H7 (cell line): ENCODE results near the gene ZDHHC7. TPM values are rescaled to one million over a fixed set of nuclear protein-coding genes. Genes with fewer than 3 reads are reported as not detected.

Source experiments
- DNase-seq: peaks from one replicate; pipeline ENCODE4 v3.0.0; 2012
- H3K27me3 ChIP-seq: 2 replicates; pipeline ENCODE4 v1.6.0; 2011; ENCODE audit warnings: mild to moderate bottlenecking, low read length; ENCODE audit not compliant: control insufficient read depth, insufficient read depth
- H3K36me3 ChIP-seq: replicated peaks from 2 replicates; pipeline ENCODE4 v1.5.1; 2011; ENCODE audit warnings: low read length; ENCODE audit not compliant: control insufficient read depth, insufficient read depth
- H3K4me3 ChIP-seq: 2 replicates; pipeline ENCODE4 v1.5.1; 2011; ENCODE audit warnings: low read depth, mild to moderate bottlenecking, control low read depth, low read length, moderate library complexity; ENCODE audit not compliant: insufficient read depth
- total RNA-seq: library from RNA; depleted of rRNA; stranded (reverse); fragments of >200 nt; shearing (Covaris generic); gene quantifications from 2 replicates; pipeline ENCODE4 v1.2.3, GENCODE V29; 2014

The ZDHHC7 gene
- total RNA-seq, 1 experiment from 2014 or later: 56.9 TPM

- Histone ChIP-seq H3K4me3 (no peak overlapping the region), H3K27me3 (no peaks in the 10 kb centered on the region), H3K36me3 (no peaks in the 10 kb centered on the region)
- no peak for DNase-seq
Measured at GRCh38 chr16:85047867-85048455, 36.6 kb upstream of the ZDHHC7 start.

- no peaks in the 10 kb centered on the region for H3K27me3 ChIP-seq
- no peak overlapping the region for H3K4me3 ChIP-seq
- no peaks in the 10 kb centered on the region for H3K36me3 ChIP-seq
- no peak for DNase-seq
Measured at GRCh38 chr16:85046931-85047866, 35.9 kb upstream of the ZDHHC7 start.

- no peak for DNase-seq
- Histone ChIP-seq H3K27me3 (no peaks in the 10 kb centered on the region), H3K4me3 (no peak overlapping the region)
Measured at GRCh38 chr16:85046472-85046916, 35.2 kb upstream of the ZDHHC7 start.

GRCh38 chr16:85045641-85046471 lies 34.5 kb upstream of the ZDHHC7 start:
- Histone ChIP-seq H3K36me3 (no peaks in the 10 kb centered on the region), H3K4me3 (no peak overlapping the region), H3K27me3 (no peaks in the 10 kb centered on the region)
- no peak for DNase-seq

More at GRCh38 chr16:85046472-85046916, 35.2 kb upstream of the ZDHHC7 start:
- H3K36me3 ChIP-seq: no peaks in the 10 kb centered on the region

GRCh38 chr16:85045077-85045476 lies 33.7 kb upstream of the ZDHHC7 start:
- no peaks in the 10 kb centered on the region for H3K27me3 ChIP-seq
- H3K4me3 ChIP-seq: no peak overlapping the region
- no peak for DNase-seq
- H3K36me3 ChIP-seq: no peaks in the 10 kb centered on the region

GRCh38 chr16:85042606-85043005 lies 31.3 kb upstream of the ZDHHC7 start:
- Histone ChIP-seq H3K36me3 (no peaks in the 10 kb centered on the region), H3K27me3 (no peaks in the 10 kb centered on the region), H3K4me3 (no peak overlapping the region)
- no peak for DNase-seq

- no peak for DNase-seq
- Histone ChIP-seq H3K27me3 (no peaks in the 10 kb centered on the region), H3K36me3 (no peaks in the 10 kb centered on the region), H3K4me3 (no peak overlapping the region)
Measured at GRCh38 chr16:85042167-85042526, 30.8 kb upstream of the ZDHHC7 start.

- H3K4me3 ChIP-seq: no peak overlapping the region
- DNase-seq: no peak
- no peaks in the 10 kb centered on the region for H3K36me3 ChIP-seq
- H3K27me3 ChIP-seq: no peaks in the 10 kb centered on the region
Measured at GRCh38 chr16:85041219-85042166, 30.2 kb upstream of the ZDHHC7 start.

- Histone ChIP-seq H3K36me3 (no peaks in the 10 kb centered on the region), H3K4me3 (no peak overlapping the region)
- DNase-seq: no peak
Measured at GRCh38 chr16:85040685-85041084, 29.4 kb upstream of the ZDHHC7 start.

GRCh38 chr16:85037721-85038120 lies 26.4 kb upstream of the ZDHHC7 start:
- Histone ChIP-seq H3K27me3 (no peaks in the 10 kb centered on the region), H3K4me3 (no peak overlapping the region), H3K36me3 (no peaks in the 10 kb centered on the region)
- DNase-seq: no peak

More at GRCh38 chr16:85040685-85041084, 29.4 kb upstream of the ZDHHC7 start:
- no peaks in the 10 kb centered on the region for H3K27me3 ChIP-seq

GRCh38 chr16:85037050-85037410 lies 25.7 kb upstream of the ZDHHC7 start:
- Histone ChIP-seq H3K4me3 (no peak overlapping the region), H3K36me3 (no peaks in the 10 kb centered on the region), H3K27me3 (no peaks in the 10 kb centered on the region)
- no peak for DNase-seq

- Histone ChIP-seq H3K27me3 (no peaks in the 10 kb centered on the region), H3K4me3 (no peak overlapping the region), H3K36me3 (no peaks in the 10 kb centered on the region)
- DNase-seq: no peak
Measured at GRCh38 chr16:85036236-85037049, 25.1 kb upstream of the ZDHHC7 start.
